Gastroesophageal sphincter (tissue), 4 donors: ENCODE results near the gene APOH. TPM values are rescaled to one million over a fixed set of nuclear protein-coding genes. Genes with fewer than 3 reads are reported as not detected.

Experiments used
- ATAC-seq: fragments of 150-250 bp; one replicate; pipeline ENCODE4 v1.9.1; 2016; ENCODE audit warnings: mild to moderate bottlenecking, moderate library complexity
- H3K27ac ChIP-seq, 4 donors: fragments of 200-600 bp; sonication (generic) in 3 of 4; 1 replicate in 3 of 4; 2 replicates in 1 of 4; pipeline ENCODE4 v1.5.1; 2016 to 2019
- H3K27me3 ChIP-seq: fragments of 200-600 bp; sonication (generic); one replicate; pipeline ENCODE4 v1.5.1; 2019
- H3K36me3 ChIP-seq, 2 donors: fragments of 200-600 bp; sonication (generic); one replicate each; pipeline ENCODE4 v1.5.1; 2019; ENCODE audit warnings: control low read depth in 1 of 2
- H3K4me1 ChIP-seq, 3 donors: fragments of 200-600 bp; sonication (generic); 1 replicate in 2 of 3; 2 replicates in 1 of 3; pipeline ENCODE4 v1.5.1; 2016 to 2019; ENCODE audit warnings: control low read depth in 2 of 3
- H3K4me3 ChIP-seq, 2 donors: fragments of 200-600 bp; sonication (generic); one replicate each; pipeline ENCODE4 v1.5.1; 2019; ENCODE audit warnings: mild to moderate bottlenecking in 1 of 2, moderate library complexity in 1 of 2
- H3K9me3 ChIP-seq, 3 donors: fragments of 200-600 bp; sonication (generic); one replicate each; pipeline ENCODE4 v1.5.1; 2017 to 2019; ENCODE audit warnings: control low read depth in 2 of 3
- CTCF ChIP-seq, 4 experiments: fragments of 200-600 bp in 2 of 4; fragments of 450-650 bp in 2 of 4; sonication (generic) in 1 of 4; IDR thresholded peaks; one replicate each; pipeline ENCODE4 v1.5.1; 2017 to 2019; ENCODE audit warnings: antibody characterized with exemption in 4 of 4, mild to moderate bottlenecking in 2 of 4, moderate library complexity in 2 of 4
- EP300 ChIP-seq: sonication (generic); formaldehyde crosslinking; IDR thresholded peaks from one replicate; pipeline ENCODE4 v1.6.1; 2017; ENCODE audit warnings: antibody characterized with exemption, mild to moderate bottlenecking
- POLR2A ChIP-seq, 2 donors: fragments of 450-650 bp; IDR thresholded peaks; one replicate each; pipeline ENCODE4 v1.6.1; 2017; ENCODE audit warnings: antibody characterized with exemption in 2 of 2, mild to moderate bottlenecking in 2 of 2, moderate library complexity in 1 of 2
- POLR2AphosphoS5 ChIP-seq: sonication (generic); formaldehyde crosslinking; IDR thresholded peaks from one replicate; pipeline ENCODE4 v1.6.1; 2017; ENCODE audit warnings: antibody characterized with exemption
- WGBS, 2 donors: methylation state at CpG; one replicate each; pipeline ENCODE4 v1.1.5; 2018; ENCODE audit warnings: low coverage in 1 of 2; 5-methylcytosine and 5-hydroxymethylcytosine counted together
- total RNA-seq, 4 donors: library from RNA; depleted of rRNA; stranded (reverse); fragments of >200 nt; gene quantifications; one replicate each; pipeline ENCODE4 v1.1.0, GENCODE V29; 2016

Gene APOH
- total RNA-seq, 4 donors from 2014 or later = not detected

GRCh38 chr17:66211047-66211810 lies 18.0 kb downstream of the APOH start:
- H3K4me1 ChIP-seq = no peaks in the 10 kb centered on the region
- H3K27me3 ChIP-seq = peaks cover 13% of the 10 kb centered on the region
- no peak overlapping the region for H3K4me3 ChIP-seq
- TF ChIP-seq POLR2AphosphoS5 (no peak), POLR2A (IDR thresholded peaks at IDR 0.05) (no peak), EP300 (no peak), CTCF (IDR thresholded peaks at IDR 0.05) (no peak)
- no peak for ATAC-seq
- WGBS, 2 donors = 87 to 88% methylated on average over 8 to 9 of the region's 9 CpGs
- no peaks in the 10 kb centered on the region for H3K36me3 ChIP-seq
- H3K9me3 ChIP-seq = no peaks in the 10 kb centered on the region
- H3K27ac ChIP-seq = no peak overlapping the region

- H3K9me3 ChIP-seq = no peaks in the 10 kb centered on the region
- peaks cover 9% of the 10 kb centered on the region for H3K27me3 ChIP-seq
- TF ChIP-seq EP300 (no peak), POLR2A (IDR thresholded peaks at IDR 0.05) (no peak), POLR2AphosphoS5 (no peak), CTCF (IDR thresholded peaks at IDR 0.05) (no peak)
- ATAC-seq = no peak
- H3K27ac ChIP-seq = no peak overlapping the region
- H3K36me3 ChIP-seq = no peaks in the 10 kb centered on the region
- no peak overlapping the region for H3K4me3 ChIP-seq
- WGBS, 2 donors = 91 to 94% methylated on average over 2 of the region's 2 CpGs
- H3K4me1 ChIP-seq = no peaks in the 10 kb centered on the region
Measured at GRCh38 chr17:66210208-66210574, 19.0 kb downstream of the APOH start.

GRCh38 chr17:66207936-66208335 lies 21.3 kb downstream of the APOH start:
- H3K4me1 ChIP-seq = no peaks in the 10 kb centered on the region
- H3K36me3 ChIP-seq = no peaks in the 10 kb centered on the region
- no peak overlapping the region for H3K4me3 ChIP-seq
- H3K27ac ChIP-seq = no peak overlapping the region
- no peaks in the 10 kb centered on the region for H3K9me3 ChIP-seq
- no peak for ATAC-seq
- TF ChIP-seq CTCF (IDR thresholded peaks at IDR 0.05) (no peak), POLR2AphosphoS5 (no peak), EP300 (no peak), POLR2A (IDR thresholded peaks at IDR 0.05) (no peak)
- no peaks in the 10 kb centered on the region for H3K27me3 ChIP-seq

GRCh38 chr17:66203274-66204015 lies 25.8 kb downstream of the APOH start:
- no peaks in the 10 kb centered on the region for H3K9me3 ChIP-seq
- no peak for ATAC-seq
- H3K27me3 ChIP-seq = no peaks in the 10 kb centered on the region
- no peaks in the 10 kb centered on the region for H3K36me3 ChIP-seq
- 81 to 100% methylated on average over 3 to 6 of the region's 8 CpGs for WGBS, 2 donors
- no peak overlapping the region for H3K4me3 ChIP-seq
- no peak overlapping the region for H3K27ac ChIP-seq
- TF ChIP-seq POLR2A (IDR thresholded peaks at IDR 0.05) = no peak
- H3K4me1 ChIP-seq = no peaks in the 10 kb centered on the region

- no peak overlapping the region for H3K4me3 ChIP-seq
- no peaks in the 10 kb centered on the region for H3K9me3 ChIP-seq
- no peak for ATAC-seq
- TF ChIP-seq CTCF (IDR thresholded peaks at IDR 0.05) (peak in 3 of 4 experiments; percentile 13 to 52 (median 27)), EP300 (no peak)
- no peak overlapping the region for H3K27ac ChIP-seq
- WGBS, 2 donors = 3 to 30% methylated on average over 3 of the region's 3 CpGs
- H3K36me3 ChIP-seq = no peaks in the 10 kb centered on the region
- H3K4me1 ChIP-seq = no peaks in the 10 kb centered on the region
- H3K27me3 ChIP-seq = no peaks in the 10 kb centered on the region
Measured at GRCh38 chr17:66200685-66201092, 28.5 kb downstream of the APOH start.
